ENCODE measurements around the gene ATPAF2. TPM values are rescaled to one million over a fixed set of nuclear protein-coding genes. Genes with fewer than 3 reads are reported as not detected.

Gene ATPAF2
- 10 to 100 TPM; 12.9 to 14.4 TPM for total RNA-seq
- 10 to 100 TPM; 19.1 to 20.1 TPM for polyA plus RNA-seq

- Histone ChIP-seq H3K36me3 (ENCODE audit: control insufficient read depth in 4 of 4, insufficient read depth in 3 of 4, low read depth in 1 of 4, low read length in 3 of 4) (no peaks in the 10 kb centered on the region), H3K27me3 (ENCODE audit: control insufficient read depth in 4 of 4, insufficient read depth in 4 of 4, low read length in 3 of 4) (no peaks in the 10 kb centered on the region), H3K9me3 (ENCODE audit: control insufficient read depth in 4 of 4, low read length in 3 of 4) (no peaks in the 10 kb centered on the region), H3K27ac (ENCODE audit: low read depth in 1 of 2, low read length in 2 of 2) (peak within 1 kb of the TSS; percentile 38 to 61), H3K9ac (ENCODE audit: low read depth in 1 of 2, low read length in 2 of 2) (peak within 1 kb of the TSS; percentile 66 to 79), H3K4me3 (ENCODE audit: low read depth in 1 of 3, low read length in 3 of 3) (peak within 1 kb of the TSS; percentile 92 to 97 (median 97)), H3K4me1 (ENCODE audit: control insufficient read depth in 4 of 4, insufficient read depth in 4 of 4, low read length in 3 of 4) (peaks cover 4 to 35% (median 26%) of the 10 kb centered on the region in 4 donors)
- peak; percentile 31 for TF ChIP-seq FOXA2 (IDR thresholded peaks at IDR 0.05)
- no peak for TF ChIP-seq JUND (IDR thresholded peaks at IDR 0.05)
- TF ChIP-seq EGR1 (IDR thresholded peaks at IDR 0.05; ENCODE audit: low read depth in 2 of 2) = peak in 1 of 2 donors; percentile 52
- no peak for TF ChIP-seq ATF3 (IDR thresholded peaks at IDR 0.05)
- TF ChIP-seq ZBTB33 (IDR thresholded peaks at IDR 0.05) = peak; percentile 76
- TF ChIP-seq MAX (IDR thresholded peaks at IDR 0.05) = peak; percentile 82
- TF ChIP-seq GABPA (IDR thresholded peaks at IDR 0.05 in 1 of 2, conservative IDR thresholded peaks at IDR 0.05 in 1 of 2) = peak in 1 of 2 donors; percentile 72
- TF ChIP-seq HNF4G (IDR thresholded peaks at IDR 0.05) = no peak
- TF ChIP-seq HNF4A (conservative IDR thresholded peaks at IDR 0.05) = no peak
- peak; percentile 99 for TF ChIP-seq YY1 (IDR thresholded peaks at IDR 0.05)
- TF ChIP-seq NR2F2 (IDR thresholded peaks at IDR 0.05) = no peak
- TF ChIP-seq, protein P1, sequence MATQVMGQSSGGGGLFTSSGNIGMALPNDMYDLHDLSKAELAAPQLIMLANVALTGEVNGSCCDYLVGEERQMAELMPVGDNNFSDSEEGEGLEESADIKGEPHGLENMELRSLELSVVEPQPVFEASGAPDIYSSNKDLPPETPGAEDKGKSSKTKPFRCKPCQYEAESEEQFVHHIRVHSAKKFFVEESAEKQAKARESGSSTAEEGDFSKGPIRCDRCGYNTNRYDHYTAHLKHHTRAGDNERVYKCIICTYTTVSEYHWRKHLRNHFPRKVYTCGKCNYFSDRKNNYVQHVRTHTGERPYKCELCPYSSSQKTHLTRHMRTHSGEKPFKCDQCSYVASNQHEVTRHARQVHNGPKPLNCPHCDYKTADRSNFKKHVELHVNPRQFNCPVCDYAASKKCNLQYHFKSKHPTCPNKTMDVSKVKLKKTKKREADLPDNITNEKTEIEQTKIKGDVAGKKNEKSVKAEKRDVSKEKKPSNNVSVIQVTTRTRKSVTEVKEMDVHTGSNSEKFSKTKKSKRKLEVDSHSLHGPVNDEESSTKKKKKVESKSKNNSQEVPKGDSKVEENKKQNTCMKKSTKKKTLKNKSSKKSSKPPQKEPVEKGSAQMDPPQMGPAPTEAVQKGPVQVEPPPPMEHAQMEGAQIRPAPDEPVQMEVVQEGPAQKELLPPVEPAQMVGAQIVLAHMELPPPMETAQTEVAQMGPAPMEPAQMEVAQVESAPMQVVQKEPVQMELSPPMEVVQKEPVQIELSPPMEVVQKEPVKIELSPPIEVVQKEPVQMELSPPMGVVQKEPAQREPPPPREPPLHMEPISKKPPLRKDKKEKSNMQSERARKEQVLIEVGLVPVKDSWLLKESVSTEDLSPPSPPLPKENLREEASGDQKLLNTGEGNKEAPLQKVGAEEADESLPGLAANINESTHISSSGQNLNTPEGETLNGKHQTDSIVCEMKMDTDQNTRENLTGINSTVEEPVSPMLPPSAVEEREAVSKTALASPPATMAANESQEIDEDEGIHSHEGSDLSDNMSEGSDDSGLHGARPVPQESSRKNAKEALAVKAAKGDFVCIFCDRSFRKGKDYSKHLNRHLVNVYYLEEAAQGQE (IDR thresholded peaks at IDR 0.05) = peak; percentile 64
- TF ChIP-seq FOXA1 (IDR thresholded peaks at IDR 0.05) = peak; percentile 29
- TF ChIP-seq RXRA (IDR thresholded peaks at IDR 0.05) = peak in 1 of 2 donors; percentile 17
- peak in 1 of 2 donors; percentile 37 for TF ChIP-seq RAD21 (IDR thresholded peaks at IDR 0.05)
- TF ChIP-seq SP1 (IDR thresholded peaks at IDR 0.05) = peak; percentile 93
- no peak for TF ChIP-seq TAF1 (conservative IDR thresholded peaks at IDR 0.05)
- TF ChIP-seq, protein P2, sequence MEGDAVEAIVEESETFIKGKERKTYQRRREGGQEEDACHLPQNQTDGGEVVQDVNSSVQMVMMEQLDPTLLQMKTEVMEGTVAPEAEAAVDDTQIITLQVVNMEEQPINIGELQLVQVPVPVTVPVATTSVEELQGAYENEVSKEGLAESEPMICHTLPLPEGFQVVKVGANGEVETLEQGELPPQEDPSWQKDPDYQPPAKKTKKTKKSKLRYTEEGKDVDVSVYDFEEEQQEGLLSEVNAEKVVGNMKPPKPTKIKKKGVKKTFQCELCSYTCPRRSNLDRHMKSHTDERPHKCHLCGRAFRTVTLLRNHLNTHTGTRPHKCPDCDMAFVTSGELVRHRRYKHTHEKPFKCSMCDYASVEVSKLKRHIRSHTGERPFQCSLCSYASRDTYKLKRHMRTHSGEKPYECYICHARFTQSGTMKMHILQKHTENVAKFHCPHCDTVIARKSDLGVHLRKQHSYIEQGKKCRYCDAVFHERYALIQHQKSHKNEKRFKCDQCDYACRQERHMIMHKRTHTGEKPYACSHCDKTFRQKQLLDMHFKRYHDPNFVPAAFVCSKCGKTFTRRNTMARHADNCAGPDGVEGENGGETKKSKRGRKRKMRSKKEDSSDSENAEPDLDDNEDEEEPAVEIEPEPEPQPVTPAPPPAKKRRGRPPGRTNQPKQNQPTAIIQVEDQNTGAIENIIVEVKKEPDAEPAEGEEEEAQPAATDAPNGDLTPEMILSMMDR (IDR thresholded peaks at IDR 0.05; ENCODE audit: low read depth, low read length, missing input control) = no peak
- whole genome bisulfite sequencing = under 1% methylated on average over 67 of the region's 67 CpGs
- peak; percentile 99 for DNase-seq (ENCODE audit: low spot score)
Measured at GRCh38 chr17:18038861-18039534, at the start of gene ATPAF2, which contains the start of gene GID4. Gene ATPAF2, minus strand, starts transcription at chr17:18039168. Its CDS starts 155 bp downstream, at chr17:18039013. Gene GID4, plus strand, starts transcription at chr17:18039408. Its CDS starts 57 bp downstream, at chr17:18039465.
